Measurements from ENCODE around the gene SLC35F1. TPM values are rescaled to one million over a fixed set of nuclear protein-coding genes. Genes with fewer than 3 reads are reported as not detected.

Gene SLC35F1
- polyA plus RNA-seq, 2 of the 4 experiments (the other 2 are of a cell fraction), result 0.01 TPM; not detected in 1

GRCh38 chr6:118171852-118172251, 264.8 kb downstream of the SLC35F1 start:
- ATAC-seq (no peak), FAIRE-seq (no peak), DNase-seq (ENCODE audit: low read depth in 1 of 2, low spot score in 1 of 2) (no peak)
- WGBS (ENCODE audit: missing lambda C conversion rate), result 3% methylated on average over 2 of the region's 2 CpGs
- TF ChIP-seq KDM5A (IDR thresholded peaks at IDR 0.05), result no peak
- no peak for TF ChIP-seq RNF2 (IDR thresholded peaks at IDR 0.05; ENCODE audit: borderline replicate concordance, low read depth)
- no peak for TF ChIP-seq ZFP36 (IDR thresholded peaks at IDR 0.05; ENCODE audit: borderline replicate concordance, partially characterized antibody)
- ChIA-PET CTCF (no interaction called here), POLR2A (no interaction called here)
- H3K9me3 ChIP-seq, result no peaks in the 10 kb centered on the region; the same call in 2 of the 3 replicates
- H3K27ac ChIP-seq, result no peak overlapping the region
- H3K4me3 ChIP-seq, result no peak overlapping the region
- H3K4me1 ChIP-seq, result no peaks in the 10 kb centered on the region
- H3K4me2 ChIP-seq, result no peak overlapping the region

DNA sequence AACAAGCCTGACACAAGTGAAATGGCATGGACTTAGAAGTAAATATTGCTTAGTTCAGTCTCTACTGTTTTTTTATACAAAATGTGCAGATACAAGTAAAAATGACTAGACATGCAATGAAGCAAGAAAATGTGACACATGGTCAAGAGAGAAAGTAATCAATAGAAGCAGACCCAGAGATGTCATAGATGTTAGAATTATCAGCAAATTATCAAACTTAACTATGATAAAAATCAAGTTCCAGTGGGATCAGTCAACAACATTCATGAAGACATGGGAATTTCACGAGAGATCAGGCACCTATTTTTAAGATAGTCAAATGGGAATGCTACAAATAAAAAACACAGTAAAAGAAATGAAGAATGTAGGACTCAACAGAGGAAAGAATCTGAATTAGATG, 267.0 kb downstream of the SLC35F1 start:
- Histone ChIP-seq H3K4me3 (no peak overlapping the region), H3K4me1 (no peaks in the 10 kb centered on the region), H3K9me3 (no peaks in the 10 kb centered on the region; the same call in 2 of the 3 replicates), H3K27ac (no peak overlapping the region), H3K4me2 (no peak overlapping the region)
- CTCF ChIA-PET, result no interaction called here
- no peak for TF ChIP-seq SMC3 (IDR thresholded peaks at IDR 0.05)
- TF ChIP-seq RAD21 (conservative IDR thresholded peaks at IDR 0.05 in 1 of 2, IDR thresholded peaks at IDR 0.05 in 1 of 2), result no peak
- 4% methylated on average over 1 of the region's 1 CpG for whole genome bisulfite sequencing (ENCODE audit: missing lambda C conversion rate)
- POLR2A ChIA-PET, result no interaction called here
- no peak for FAIRE-seq
- ATAC-seq, result no peak
- DNase-seq (ENCODE audit: low read depth in 1 of 2, low spot score in 1 of 2), result no peak

DNA sequence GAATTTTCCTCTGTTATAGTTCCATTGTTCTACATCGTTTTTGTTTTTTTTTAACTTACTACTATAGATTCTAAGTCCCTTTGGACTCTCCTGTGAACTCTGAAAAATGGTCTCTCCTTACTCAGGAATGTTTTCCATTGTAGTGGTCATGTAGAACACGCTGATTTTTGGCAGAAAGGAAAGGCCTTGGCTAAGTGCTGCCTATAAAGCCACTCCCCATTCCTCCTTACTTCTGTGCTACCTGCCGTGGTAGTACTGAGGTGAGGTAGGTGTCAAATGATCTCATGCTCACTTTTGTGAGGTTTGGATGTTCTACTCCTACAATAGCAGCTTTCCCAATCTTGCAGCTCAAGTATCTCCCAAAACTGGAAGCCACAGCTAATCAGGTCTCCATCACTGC, 270.7 kb downstream of the SLC35F1 start:
- DNase-seq (ENCODE audit: low read depth in 1 of 2, low spot score in 1 of 2) (no peak), ATAC-seq (no peak), FAIRE-seq (no peak)
- WGBS (ENCODE audit: missing lambda C conversion rate), result 0% methylated on average over 3 of the region's 3 CpGs
- TF ChIP-seq, protein P1, sequence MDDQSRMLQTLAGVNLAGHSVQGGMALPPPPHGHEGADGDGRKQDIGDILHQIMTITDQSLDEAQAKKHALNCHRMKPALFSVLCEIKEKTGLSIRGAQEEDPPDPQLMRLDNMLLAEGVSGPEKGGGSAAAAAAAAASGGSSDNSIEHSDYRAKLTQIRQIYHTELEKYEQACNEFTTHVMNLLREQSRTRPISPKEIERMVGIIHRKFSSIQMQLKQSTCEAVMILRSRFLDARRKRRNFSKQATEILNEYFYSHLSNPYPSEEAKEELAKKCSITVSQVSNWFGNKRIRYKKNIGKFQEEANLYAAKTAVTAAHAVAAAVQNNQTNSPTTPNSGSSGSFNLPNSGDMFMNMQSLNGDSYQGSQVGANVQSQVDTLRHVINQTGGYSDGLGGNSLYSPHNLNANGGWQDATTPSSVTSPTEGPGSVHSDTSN (IDR thresholded peaks at IDR 0.05), result no peak
- TF ChIP-seq ZNF302 (CRISPR knock-in tag; IDR thresholded peaks at IDR 0.05), result no peak
- TF ChIP-seq HDAC2 (IDR thresholded peaks at IDR 0.05), result no peak
- no peak for TF ChIP-seq HEYL (CRISPR knock-in tag; IDR thresholded peaks at IDR 0.05)
- no peak for TF ChIP-seq CHD4 (IDR thresholded peaks at IDR 0.05; ENCODE audit: borderline replicate concordance)
- no peak for TF ChIP-seq RCOR1 (IDR thresholded peaks at IDR 0.05; ENCODE audit: low read depth, low read length)
- TF ChIP-seq ELK1 (IDR thresholded peaks at IDR 0.05; ENCODE audit: low read depth, low read length), result no peak
- no peak for TF ChIP-seq NPAS2 (CRISPR knock-in tag; IDR thresholded peaks at IDR 0.05; ENCODE audit: borderline replicate concordance)
- TF ChIP-seq NR3C1 (IDR thresholded peaks at IDR 0.05), result no peak
- TF ChIP-seq BHLHE40 (IDR thresholded peaks at IDR 0.05; ENCODE audit: low read depth, low read length), result no peak
- TF ChIP-seq FOSL2 (IDR thresholded peaks at IDR 0.05), result no peak
- no peak for TF ChIP-seq FOSL2 (CRISPR knock-in tag; IDR thresholded peaks at IDR 0.05)
- H3K4me2 ChIP-seq, result no peak overlapping the region
- ChIA-PET CTCF (no interaction called here), POLR2A (no interaction called here)
- no peaks in the 10 kb centered on the region for H3K4me1 ChIP-seq
- no peak overlapping the region for H3K4me3 ChIP-seq
- H3K27ac ChIP-seq, result no peak overlapping the region
- no peaks in the 10 kb centered on the region; the same call in 2 of the 3 replicates for H3K9me3 ChIP-seq

- WGBS (ENCODE audit: missing lambda C conversion rate), result 0% methylated on average over 1 of the region's 1 CpG
- ATAC-seq (no peak), FAIRE-seq (no peak), DNase-seq (ENCODE audit: low read depth in 1 of 2, low spot score in 1 of 2) (no peak)
- Histone ChIP-seq H3K9me3 (no peaks in the 10 kb centered on the region), H3K4me1 (no peaks in the 10 kb centered on the region), H3K27ac (no peak overlapping the region), H3K4me2 (no peak overlapping the region), H3K4me3 (no peak overlapping the region)
- POLR2A ChIA-PET, result no interaction called here
- CTCF ChIA-PET, result no interaction called here
- no peak for TF ChIP-seq CHD4 (IDR thresholded peaks at IDR 0.05; ENCODE audit: borderline replicate concordance)
- no peak for TF ChIP-seq MAZ (IDR thresholded peaks at IDR 0.05; ENCODE audit: borderline replicate concordance, low read depth, low read length)
- TF ChIP-seq FOSL2 (IDR thresholded peaks at IDR 0.05), result no peak
- TF ChIP-seq FOSL2 (CRISPR knock-in tag; IDR thresholded peaks at IDR 0.05), result no peak
- TF ChIP-seq PHF8 (IDR thresholded peaks at IDR 0.05; ENCODE audit: borderline replicate concordance, low read depth), result no peak
- TF ChIP-seq ESRRA (IDR thresholded peaks at IDR 0.05; ENCODE audit: borderline replicate concordance, low read length), result no peak
- no peak for TF ChIP-seq BHLHE40 (IDR thresholded peaks at IDR 0.05; ENCODE audit: low read depth, low read length)
- TF ChIP-seq EP300 (IDR thresholded peaks at IDR 0.05), result no peak
- no peak for TF ChIP-seq EHMT2 (IDR thresholded peaks at IDR 0.05; ENCODE audit: low read depth)
- TF ChIP-seq, protein P2, sequence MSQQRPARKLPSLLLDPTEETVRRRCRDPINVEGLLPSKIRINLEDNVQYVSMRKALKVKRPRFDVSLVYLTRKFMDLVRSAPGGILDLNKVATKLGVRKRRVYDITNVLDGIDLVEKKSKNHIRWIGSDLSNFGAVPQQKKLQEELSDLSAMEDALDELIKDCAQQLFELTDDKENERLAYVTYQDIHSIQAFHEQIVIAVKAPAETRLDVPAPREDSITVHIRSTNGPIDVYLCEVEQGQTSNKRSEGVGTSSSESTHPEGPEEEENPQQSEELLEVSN (IDR thresholded peaks at IDR 0.05; ENCODE audit: borderline replicate concordance, low read depth), result no peak
- TF ChIP-seq RCOR1 (IDR thresholded peaks at IDR 0.05; ENCODE audit: low read depth, low read length), result no peak
- no peak for TF ChIP-seq ZC3H11A (IDR thresholded peaks at IDR 0.05)
- TF ChIP-seq, protein P3, sequence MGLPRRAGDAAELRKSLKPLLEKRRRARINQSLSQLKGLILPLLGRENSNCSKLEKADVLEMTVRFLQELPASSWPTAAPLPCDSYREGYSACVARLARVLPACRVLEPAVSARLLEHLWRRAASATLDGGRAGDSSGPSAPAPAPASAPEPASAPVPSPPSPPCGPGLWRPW (IDR thresholded peaks at IDR 0.05), result no peak
- no peak for TF ChIP-seq MAFK (IDR thresholded peaks at IDR 0.05; ENCODE audit: partially characterized antibody)
- no peak for TF ChIP-seq POLR2AphosphoS2 (conservative IDR thresholded peaks at IDR 0.05; ENCODE audit: low read length)
These were observed 272.0 kb downstream of the SLC35F1 start for GRCh38 chr6:118179048-118179447.
